Left cardiac atrium (tissue), 4 donors: ENCODE data around the gene RAB3C. TPM values are rescaled to one million over a fixed set of nuclear protein-coding genes. Genes with fewer than 3 reads are reported as not detected.
"Not testable (repeated sequence)": the region's sequence is repeated elsewhere in the genome, so short reads cannot be mapped to it uniquely, and the experiment has no call there.

ENCODE experiments used
- ATAC-seq, 2 donors: fragments of 200-7000 bp; cut with Tn5 transposase; one replicate each; pipeline ENCODE4 v1.9.1; 2020; ENCODE audit warnings: mild to moderate bottlenecking in 2 of 2, moderate library complexity in 2 of 2
- DNase-seq: peaks from one replicate; pipeline ENCODE4 v3.0.0-alpha.2; 2020
- intact Hi-C, 2 donors: fragments of 100-400 bp; cut with DNase I; formaldehyde crosslinking; loops; one replicate each; pipeline versions ENCODE4 v1.14.1 to v1.15.1; 2022 to 2023
- total RNA-seq, 2 donors: library from RNA; stranded (reverse); fragmentation: NEBNext Ultra II Directional; extraction: Animal tissue kit (Norgen Biotek cat#: 25700); gene quantifications; one replicate each; pipeline ENCODE4 v1.2.1, GENCODE V29; 2021
- donor health status: DM: no; HTN: yes; CAD: no.
- donor health status: DM: no; HTN: yes; CAD: no; lungs with severe emphysema.
- donor health status: DM: yes; HTN: yes; CAD: no.
- donor health status: Dilated cardiomyopathy.

RAB3C gene
- total RNA-seq, 2 donors from 2014 or later = 1.3 to 1.9 TPM

DNA sequence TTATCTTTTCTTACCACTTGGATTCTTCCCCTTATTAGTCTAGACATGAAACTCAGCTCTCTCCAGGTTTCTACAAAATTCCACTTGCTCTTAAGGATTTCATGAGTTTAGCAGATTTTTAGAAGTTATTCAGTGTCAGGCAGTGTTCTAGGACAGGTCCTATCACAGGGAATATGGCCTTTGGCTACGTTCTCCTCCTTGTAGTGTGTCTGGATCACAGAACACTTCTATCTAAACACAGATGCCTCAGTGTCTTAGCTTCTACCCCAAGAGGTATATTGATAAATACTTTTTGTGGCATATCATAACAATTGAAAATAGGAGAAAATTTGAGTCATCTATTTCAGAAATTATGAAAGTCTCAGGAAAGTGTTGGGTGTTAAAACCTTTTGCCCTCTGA is 15.6 kb downstream of the RAB3C start:
- intact Hi-C loops = no loop called here
- ATAC-seq = no peak
- no peak for DNase-seq

- intact Hi-C loops = no loop called here
- DNase-seq (no peak), ATAC-seq (no peak)
These were observed 16.3 kb downstream of the RAB3C start for GRCh38 chr5:58599217-58599616.

GRCh38 chr5:58600613-58601012 is 17.7 kb downstream of the RAB3C start:
- DNase-seq, intact Hi-C loops, ATAC-seq: not testable (repeated sequence)

GRCh38 chr5:58602889-58603288 is 20.0 kb downstream of the RAB3C start:
- DNase-seq, ATAC-seq, intact Hi-C loops: not testable (repeated sequence)

DNA sequence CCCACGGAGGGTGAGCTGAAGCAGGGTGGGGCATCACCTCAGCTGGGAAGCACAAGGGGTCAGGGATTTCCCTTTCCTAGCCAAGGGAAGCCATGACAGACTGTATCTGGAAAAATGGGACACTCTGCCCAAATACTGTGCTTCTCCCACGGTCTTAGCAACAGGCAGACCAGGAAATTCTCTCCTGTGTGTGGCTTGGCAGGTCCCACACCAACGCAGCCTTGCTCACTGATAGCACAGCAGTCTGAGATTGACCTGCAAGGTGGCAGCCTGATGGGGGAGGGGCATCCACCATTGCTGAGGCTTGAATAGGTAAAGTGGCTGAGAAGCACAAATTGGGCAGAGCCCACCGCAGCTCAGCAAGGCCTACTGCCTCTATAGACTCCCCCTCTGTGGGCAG is 23.2 kb downstream of the RAB3C start:
- ATAC-seq (no peak), DNase-seq (no peak)
- intact Hi-C loops = no loop called here

- ATAC-seq (no peak), DNase-seq (no peak)
- intact Hi-C loops = no loop called here
These were observed 33.1 kb downstream of the RAB3C start for GRCh38 chr5:58615972-58616371.

DNA sequence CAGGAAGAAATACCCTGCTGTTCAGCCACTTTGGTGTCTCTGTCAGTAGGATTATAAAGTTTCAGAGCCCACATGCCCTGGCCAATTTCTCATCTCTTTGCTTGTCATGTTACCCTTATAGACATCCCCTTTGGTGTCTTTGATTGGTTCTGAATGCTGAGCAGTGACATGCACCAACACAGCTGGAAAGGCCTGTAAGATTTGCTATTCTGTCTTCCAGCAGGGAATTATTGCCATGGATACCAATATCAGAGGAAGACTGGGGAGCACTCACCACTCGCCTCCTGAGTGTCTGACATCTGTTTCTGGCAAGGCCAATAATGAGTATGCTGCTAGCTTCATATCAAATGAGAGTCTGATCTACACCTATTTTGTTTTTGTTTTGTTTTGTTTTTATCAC is 34.4 kb downstream of the RAB3C start:
- intact Hi-C loops = no loop called here
- no peak for DNase-seq
- no peak for ATAC-seq

- intact Hi-C loops = no loop called here
- ATAC-seq = no peak
- DNase-seq = no peak
These were observed 37.5 kb downstream of the RAB3C start for GRCh38 chr5:58620336-58620735.

DNA sequence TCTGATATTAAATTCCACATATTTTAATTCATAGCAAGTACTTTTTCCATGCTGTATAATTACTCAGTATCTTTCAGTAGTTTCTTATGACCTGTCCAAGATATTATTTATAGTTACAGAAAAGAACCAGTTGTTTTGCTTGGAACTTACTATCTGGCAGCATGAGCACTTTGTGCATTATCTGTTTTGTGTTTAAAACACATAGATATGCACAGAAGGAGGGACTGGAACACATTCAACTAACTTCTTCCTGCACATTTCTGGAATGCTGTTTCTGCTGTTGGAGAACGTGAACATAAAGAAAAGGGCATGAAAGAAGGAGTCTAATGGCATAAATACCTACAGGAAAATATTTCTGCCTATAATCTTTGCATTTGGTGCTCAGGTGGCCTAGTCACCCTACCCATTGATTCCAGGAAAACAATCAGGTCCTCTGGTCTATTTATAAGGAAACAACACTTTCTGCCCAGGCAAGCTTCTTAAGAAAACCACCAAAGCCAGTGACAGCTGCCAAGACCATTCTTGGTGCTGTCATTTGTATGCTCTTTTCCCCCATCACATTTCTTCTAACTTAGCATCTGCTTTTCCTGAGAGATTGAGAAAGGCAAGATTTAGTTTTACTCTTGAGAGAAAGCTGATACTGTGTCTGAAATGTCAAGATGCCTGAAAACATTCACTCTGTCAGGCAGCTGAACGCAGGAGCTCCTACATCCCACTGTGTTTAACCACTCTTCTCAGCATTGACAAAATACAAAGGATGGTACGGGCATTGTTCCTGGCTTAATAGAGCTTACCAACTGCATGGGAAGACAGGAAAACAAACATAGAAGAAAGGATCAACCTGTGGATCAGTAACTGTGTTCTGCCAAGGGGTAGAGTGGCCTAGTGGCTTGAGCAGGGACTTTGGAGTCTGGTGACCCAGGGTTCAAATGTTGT is 40.3 kb downstream of the RAB3C start:
- ATAC-seq = no peak
- no peak for DNase-seq
- intact Hi-C loops = no loop called here

- ATAC-seq = no peak
- intact Hi-C loops = no loop called here
These were observed 45.8 kb downstream of the RAB3C start for GRCh38 chr5:58628626-58629025.

GRCh38 chr5:58629271-58630159 is 46.6 kb downstream of the RAB3C start:
- ATAC-seq (no peak), DNase-seq (no peak)
- intact Hi-C loops = no loop called here

More at GRCh38 chr5:58628626-58629025, 45.8 kb downstream of the RAB3C start:
- no peak for DNase-seq

DNA sequence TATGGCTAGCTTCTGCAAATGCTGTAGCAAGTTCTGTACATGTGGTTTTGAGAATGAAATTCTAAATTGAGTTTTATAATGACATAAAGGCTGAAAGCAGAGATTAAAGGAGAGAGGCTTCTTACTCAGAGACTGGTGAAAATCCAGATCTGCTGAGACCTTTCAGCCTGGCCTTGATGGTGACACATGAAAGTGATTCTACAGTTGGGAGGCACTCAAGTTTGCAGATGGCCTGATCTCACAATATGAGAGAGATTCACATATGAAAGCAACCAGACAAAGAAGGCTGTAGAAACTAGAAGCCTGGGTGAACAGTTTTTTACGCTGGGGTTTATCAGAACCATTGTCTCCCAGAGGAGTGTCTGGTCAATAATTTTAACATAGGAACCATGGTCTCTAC is 49.0 kb downstream of the RAB3C start:
- DNase-seq = no peak
- no peak for ATAC-seq
- intact Hi-C loops = no loop called here

GRCh38 chr5:58635416-58635815 is 52.5 kb downstream of the RAB3C start:
- intact Hi-C loops = no loop called here
- no peak for ATAC-seq
- no peak for DNase-seq

- intact Hi-C loops = no loop called here
- ATAC-seq = no peak
These were observed 57.1 kb downstream of the RAB3C start for GRCh38 chr5:58640011-58640410.

DNA sequence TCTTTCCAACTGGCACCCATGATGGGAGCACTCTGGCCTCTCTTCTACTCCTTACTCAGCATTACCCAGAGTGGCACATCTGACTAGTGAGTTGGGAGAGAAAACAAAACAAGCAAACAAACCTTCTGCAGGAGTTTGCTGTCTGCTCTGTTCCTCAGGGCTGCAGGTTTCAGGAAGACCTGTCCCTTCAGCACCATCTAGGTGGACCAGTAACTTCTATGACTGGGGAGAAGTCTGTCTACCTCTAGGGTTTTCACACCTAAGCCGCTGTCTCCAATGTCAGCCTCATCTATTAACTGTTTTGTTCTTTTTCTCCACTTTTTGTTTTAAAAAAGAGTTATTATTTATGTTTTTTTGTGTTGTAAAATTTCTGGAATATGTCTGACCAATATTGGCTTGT is 58.7 kb downstream of the RAB3C start:
- ATAC-seq = no peak
- intact Hi-C loops = no loop called here
- DNase-seq = no peak

More at GRCh38 chr5:58640011-58640410, 57.1 kb downstream of the RAB3C start:
- DNase-seq = no peak

- ATAC-seq = no peak
- intact Hi-C loops = no loop called here
- DNase-seq = no peak
These were observed 66.0 kb downstream of the RAB3C start for GRCh38 chr5:58648846-58649245.

DNA sequence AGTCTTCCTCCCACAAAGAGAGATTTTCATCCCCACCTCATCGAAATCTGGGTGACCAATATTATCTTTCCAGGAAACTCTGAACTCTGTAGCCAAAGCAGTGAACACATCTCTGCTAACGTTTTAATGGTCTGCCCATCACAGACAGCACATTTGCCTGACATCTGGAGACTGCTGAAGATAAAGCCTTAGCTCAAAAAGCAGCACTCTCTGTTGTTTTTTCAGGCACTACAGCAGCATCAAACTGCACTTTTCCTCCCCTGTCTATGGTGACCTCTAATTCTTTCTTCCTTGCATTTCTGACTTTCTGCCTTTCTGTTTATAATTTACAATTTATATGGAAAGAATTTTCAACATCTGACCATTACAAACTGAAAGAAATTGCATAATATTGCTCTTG is 66.8 kb downstream of the RAB3C start:
- no peak for DNase-seq
- ATAC-seq = peak in 1 of 2 donors; percentile 25
- intact Hi-C loops = no loop called here

DNA sequence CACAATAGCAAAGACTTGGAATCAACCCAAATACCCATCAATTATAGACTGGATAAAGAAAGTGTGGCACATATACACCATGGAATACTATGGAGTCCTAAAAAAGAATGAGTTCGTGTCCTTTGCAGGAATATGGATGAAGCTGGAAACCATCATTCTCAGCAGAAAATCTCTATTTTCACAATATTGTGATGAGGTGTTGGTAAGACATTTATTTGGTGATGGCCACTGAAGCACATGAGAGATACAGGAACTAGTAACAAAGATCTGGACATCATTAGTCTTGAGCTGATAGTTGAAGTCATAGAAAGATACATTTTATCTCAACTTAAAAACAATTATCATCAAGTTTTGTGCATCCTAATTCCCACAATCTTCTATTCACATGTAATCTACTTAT is 70.6 kb downstream of the RAB3C start:
- ATAC-seq (no peak), DNase-seq (no peak)
- intact Hi-C loops = no loop called here

DNA sequence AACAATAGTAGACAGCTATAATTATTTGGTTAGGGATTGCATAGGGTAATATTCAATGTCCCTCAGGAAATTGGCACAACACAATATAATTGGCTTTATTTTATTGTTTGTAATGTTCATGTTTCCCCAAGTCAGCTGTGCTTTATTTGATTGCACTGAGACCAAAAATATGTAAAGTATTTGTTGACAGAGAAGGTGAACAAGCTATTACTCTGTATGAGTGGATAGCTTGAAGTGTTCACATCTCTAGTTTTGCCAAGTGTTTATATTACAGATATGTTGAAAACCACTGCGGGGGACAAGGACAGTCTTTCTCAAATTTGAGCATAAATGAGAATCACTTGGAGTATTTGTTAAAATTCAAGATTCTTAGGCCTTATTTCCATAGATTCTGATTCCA is 83.3 kb downstream of the RAB3C start:
- intact Hi-C loops = no loop called here
- DNase-seq (no peak), ATAC-seq (no peak)
